SK-N-DZ (cell line): Measurements from ENCODE around the gene KIFAP3.
"Not testable (repeated sequence)": the region's sequence is repeated elsewhere in the genome, so short reads cannot be mapped to it uniquely, and the experiment has no call there.

ENCODE experiments used
- DNase-seq: peaks from one replicate; pipeline ENCODE4 v3.0.0-alpha.2; 2015; ENCODE audit warnings: low spot score

The KIFAP3 gene

GRCh38 chr1:170063109-170063826 lies 11.2 kb downstream of the KIFAP3 start:
- DNase-seq, result no peak

GRCh38 chr1:170061676-170062075 lies 12.8 kb downstream of the KIFAP3 start:
- DNase-seq, result not testable (repeated sequence)

- not testable (repeated sequence) for DNase-seq
Observed at GRCh38 chr1:170060015-170060520, 14.4 kb downstream of the KIFAP3 start.

- DNase-seq, result no peak
Observed at GRCh38 chr1:170049176-170049800, 25.2 kb downstream of the KIFAP3 start.

GRCh38 chr1:170048515-170048914 lies 26.0 kb downstream of the KIFAP3 start:
- DNase-seq, result no peak

GRCh38 chr1:170044187-170044586 lies 30.3 kb downstream of the KIFAP3 start:
- no peak for DNase-seq

GRCh38 chr1:170041423-170042192 lies 32.9 kb downstream of the KIFAP3 start:
- DNase-seq, result no peak

GRCh38 chr1:170032531-170033280 lies 41.8 kb downstream of the KIFAP3 start:
- DNase-seq, result no peak

- DNase-seq, result no peak
Observed at GRCh38 chr1:170030212-170030611, 44.3 kb downstream of the KIFAP3 start.

- DNase-seq, result no peak
Observed at GRCh38 chr1:170027760-170028159, 46.7 kb downstream of the KIFAP3 start.

GRCh38 chr1:170020859-170021258 lies 53.6 kb downstream of the KIFAP3 start:
- no peak for DNase-seq

GRCh38 chr1:170017478-170017877 lies 57.0 kb downstream of the KIFAP3 start:
- no peak for DNase-seq

- DNase-seq, result no peak
Observed at GRCh38 chr1:170012920-170013319, 61.6 kb downstream of the KIFAP3 start.

GRCh38 chr1:170010443-170010842 lies 64.1 kb downstream of the KIFAP3 start:
- DNase-seq, result peak; percentile 3

GRCh38 chr1:170009551-170009950 lies 64.9 kb downstream of the KIFAP3 start:
- DNase-seq, result peak; percentile 21

- DNase-seq, result not testable (repeated sequence)
Observed at GRCh38 chr1:170008745-170009144, 65.8 kb downstream of the KIFAP3 start.

GRCh38 chr1:170003270-170003835 lies 71.1 kb downstream of the KIFAP3 start:
- DNase-seq, result not testable (repeated sequence)

- no peak for DNase-seq
Observed at GRCh38 chr1:170001266-170001665, 73.2 kb downstream of the KIFAP3 start.

- no peak for DNase-seq
Observed at GRCh38 chr1:169999761-170000160, 74.7 kb downstream of the KIFAP3 start.

- DNase-seq, result no peak
Observed at GRCh38 chr1:169999331-169999741, 75.2 kb downstream of the KIFAP3 start.

GRCh38 chr1:169995993-169996392 lies 78.5 kb downstream of the KIFAP3 start:
- DNase-seq, result no peak
